ENCODE results near the gene PIP5KL1.
A peak's percentile ranks its signal among the peaks of the same experiment; 100 is the strongest.

Gene PIP5KL1

DNA sequence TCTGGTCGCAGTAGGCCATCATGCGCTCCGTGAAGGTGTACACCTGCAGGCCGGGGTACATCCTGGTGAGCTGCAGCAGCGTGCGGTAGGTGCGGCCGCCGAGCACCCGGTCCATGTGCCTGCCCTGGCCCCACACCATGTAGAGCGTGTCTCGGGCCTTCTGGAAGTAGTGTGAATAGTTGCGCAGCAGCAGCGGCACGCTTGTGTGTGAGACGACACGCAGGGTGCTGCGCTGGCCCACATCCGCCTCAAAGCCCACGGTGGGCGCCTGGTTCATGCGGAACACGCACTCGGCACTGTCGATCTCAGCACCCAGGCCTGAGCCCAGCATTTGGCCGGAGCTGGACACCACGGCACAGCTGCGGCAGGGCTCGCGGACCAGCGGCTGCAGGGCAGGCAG, 18.3 kb downstream of the PIP5KL1 start:
- DNase-seq: no peak

DNA sequence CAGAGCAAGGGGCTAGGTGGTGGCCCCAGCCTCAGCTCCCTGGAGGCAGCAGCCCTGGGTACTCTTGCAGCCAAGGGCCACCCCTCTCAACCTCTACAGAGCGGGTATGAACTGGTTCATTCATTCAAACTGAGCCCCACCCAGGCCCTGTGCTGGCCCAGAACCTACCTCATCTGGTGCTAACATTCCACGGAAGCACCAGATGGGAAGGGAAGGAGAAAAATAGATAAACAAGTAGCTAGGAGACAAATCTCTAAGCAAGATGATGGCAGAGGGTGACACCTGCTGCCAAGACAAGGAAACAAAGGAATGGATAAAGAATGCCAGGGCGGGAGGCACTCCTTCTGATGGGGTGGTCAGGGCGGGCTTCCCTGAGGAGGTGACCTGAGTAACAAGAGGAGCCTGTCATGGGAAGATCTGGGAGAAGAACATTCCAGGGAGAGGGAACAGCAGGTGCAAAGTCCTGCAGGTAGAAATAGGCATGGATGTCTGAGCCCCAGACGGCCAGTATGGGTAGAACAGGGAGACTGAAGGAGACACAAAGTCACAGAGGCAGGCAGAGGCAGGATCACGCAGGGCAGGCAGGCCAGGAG, 19.9 kb downstream of the PIP5KL1 start:
- DNase-seq: no peak

DNA sequence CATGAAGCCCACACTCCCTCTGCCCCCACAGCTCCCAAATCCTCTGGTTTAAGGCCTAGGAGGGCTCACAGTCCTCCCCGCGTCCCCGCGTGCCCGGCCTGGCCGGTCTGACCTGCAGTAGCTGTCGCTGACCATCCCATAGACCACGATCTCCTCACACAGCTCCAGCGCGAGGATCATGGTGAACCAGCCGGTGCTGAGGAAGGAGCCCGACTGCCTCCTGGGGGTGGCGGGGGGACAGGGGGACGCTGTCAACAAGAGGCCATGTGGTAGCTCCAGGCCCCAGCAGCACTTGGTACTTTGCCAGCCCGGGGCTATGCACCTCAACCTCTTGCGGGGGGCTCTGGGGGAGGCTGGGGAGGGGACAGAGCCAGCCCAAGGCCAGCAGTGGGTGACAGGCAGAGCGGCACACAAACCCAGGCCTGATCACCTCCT, 20.7 kb downstream of the PIP5KL1 start:
- no peak for DNase-seq

DNA sequence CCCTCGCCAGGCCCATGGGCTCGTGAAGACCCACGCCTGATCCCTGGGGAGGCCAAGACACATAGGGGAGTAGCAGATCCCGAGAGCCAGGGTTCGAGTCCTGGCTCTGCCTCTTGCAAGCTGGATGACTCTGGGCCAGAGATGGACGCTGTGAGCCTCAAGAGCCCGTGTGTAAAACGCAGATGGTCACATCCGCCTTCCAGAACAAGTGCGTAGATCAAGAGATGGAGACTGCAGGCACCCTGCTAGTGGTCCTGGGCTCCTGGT, 22.0 kb downstream of the PIP5KL1 start:
- DNase-seq: no peak

DNA sequence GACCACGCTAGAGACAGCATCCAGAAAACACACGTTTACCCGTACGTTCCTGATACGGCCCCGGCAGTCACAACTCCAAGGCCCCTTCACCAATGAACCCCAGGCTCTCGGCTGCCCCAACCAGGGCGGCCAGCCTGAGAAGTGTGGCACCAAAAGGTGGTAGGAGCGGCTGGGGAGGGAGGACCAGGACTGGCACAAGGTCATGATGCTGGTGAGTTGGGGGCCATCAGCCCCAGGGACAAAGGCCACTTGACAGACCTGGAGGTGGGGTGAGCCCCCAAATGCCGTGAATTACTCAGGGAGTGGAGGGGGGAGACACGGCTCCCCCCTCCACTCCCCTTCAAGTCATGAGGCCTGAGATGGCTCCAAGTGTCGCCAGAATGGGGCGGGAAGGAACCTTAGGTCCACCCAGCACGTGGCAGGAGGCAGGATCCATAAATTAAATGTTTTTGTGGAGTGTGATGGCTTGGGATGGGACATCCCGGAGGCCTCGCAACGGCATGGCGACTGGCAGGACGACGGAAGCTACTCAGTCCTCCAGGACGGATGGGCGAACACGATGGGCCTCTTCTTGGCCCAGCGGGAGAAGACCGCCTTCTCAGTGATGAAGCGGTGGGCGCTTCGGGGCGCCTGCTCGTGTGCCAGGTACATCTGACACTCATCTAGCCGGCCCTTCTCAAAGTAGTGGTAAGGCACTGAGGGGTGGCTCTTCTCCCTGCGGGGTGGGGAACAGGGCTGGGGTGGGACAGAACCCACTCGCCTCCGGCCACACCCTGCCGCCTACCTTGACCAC, 22.5 kb downstream of the PIP5KL1 start:
- DNase-seq: no peak

DNA sequence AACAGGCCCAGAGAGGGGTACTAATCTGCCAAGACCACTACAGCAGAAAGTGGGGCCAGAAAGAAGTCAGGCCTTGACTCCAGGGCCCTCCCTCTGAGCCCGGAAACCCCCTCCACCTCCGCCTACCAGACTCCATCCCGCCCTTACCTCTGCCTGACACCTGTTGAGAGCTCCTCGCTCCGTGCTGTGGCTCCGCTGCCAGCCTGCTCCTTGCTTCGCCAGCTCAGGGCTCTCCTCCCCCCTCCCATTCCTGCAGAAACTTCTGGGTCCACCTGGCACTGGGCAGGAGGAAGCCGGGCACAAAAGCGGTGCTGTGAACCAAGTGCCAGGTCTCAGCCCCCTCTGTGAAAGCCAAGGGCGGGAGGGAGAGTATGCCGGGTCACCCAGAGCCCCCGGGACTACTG, 24.8 kb downstream of the PIP5KL1 start:
- DNase-seq: peak; percentile 70

DNA sequence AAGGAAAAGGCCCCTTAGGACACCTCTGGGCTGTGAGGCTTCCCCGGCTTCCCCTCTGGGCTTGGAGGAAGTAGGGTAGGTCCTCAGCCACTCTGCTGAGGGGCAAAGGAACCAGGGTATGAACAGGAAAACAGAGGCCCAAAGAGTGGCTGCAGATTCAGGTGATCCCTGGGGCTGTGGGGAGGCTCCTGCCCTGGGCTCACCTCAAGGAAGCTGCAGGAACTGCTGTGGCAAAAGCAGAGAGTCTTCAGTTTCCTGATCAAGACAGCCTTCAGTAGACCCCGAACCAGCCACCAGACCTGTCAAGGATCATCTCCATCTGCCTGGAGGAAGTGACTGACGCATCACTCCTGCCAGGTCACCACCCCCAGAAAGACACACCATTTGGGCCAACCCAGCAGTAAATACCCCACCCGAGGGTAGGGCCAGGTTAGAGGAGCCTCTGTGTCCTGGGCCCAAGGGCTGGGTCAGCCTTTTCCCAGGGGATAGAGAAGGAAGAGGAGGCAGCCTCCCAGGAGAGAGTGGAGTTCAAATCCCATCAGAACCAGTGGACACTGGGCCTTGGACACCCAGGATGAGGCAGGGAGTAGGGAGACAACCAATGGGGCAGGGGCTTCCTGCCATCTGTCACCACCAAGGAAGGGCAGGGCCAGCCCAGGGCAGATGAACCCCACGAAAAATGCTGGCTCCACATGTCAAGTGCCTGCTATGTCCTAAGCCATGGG, 25.4 kb downstream of the PIP5KL1 start:
- peak; percentile 58 for DNase-seq

DNA sequence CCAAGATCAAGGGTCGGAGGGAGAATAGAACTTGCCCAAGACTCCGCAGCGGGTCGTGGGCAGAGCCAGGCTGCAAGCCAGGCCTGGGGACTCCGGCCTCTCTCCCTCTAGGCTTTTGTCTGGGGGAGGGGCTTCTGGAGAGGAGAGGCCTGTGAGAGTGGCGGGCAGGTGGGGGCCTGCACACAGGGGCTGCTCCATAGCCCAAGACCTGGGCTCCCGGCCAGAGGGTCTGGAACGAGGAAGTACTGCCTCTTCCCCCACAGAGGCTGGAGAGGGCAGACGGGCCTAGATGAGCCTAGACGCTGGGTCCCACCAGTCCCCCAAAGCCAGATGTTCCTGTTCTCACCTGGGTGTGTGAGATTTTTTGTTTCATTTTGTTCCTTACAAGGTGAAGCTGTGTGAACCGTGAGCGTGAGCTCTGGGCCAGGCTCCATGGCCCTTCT, 26.0 kb downstream of the PIP5KL1 start:
- peak; percentile 16 for DNase-seq

DNA sequence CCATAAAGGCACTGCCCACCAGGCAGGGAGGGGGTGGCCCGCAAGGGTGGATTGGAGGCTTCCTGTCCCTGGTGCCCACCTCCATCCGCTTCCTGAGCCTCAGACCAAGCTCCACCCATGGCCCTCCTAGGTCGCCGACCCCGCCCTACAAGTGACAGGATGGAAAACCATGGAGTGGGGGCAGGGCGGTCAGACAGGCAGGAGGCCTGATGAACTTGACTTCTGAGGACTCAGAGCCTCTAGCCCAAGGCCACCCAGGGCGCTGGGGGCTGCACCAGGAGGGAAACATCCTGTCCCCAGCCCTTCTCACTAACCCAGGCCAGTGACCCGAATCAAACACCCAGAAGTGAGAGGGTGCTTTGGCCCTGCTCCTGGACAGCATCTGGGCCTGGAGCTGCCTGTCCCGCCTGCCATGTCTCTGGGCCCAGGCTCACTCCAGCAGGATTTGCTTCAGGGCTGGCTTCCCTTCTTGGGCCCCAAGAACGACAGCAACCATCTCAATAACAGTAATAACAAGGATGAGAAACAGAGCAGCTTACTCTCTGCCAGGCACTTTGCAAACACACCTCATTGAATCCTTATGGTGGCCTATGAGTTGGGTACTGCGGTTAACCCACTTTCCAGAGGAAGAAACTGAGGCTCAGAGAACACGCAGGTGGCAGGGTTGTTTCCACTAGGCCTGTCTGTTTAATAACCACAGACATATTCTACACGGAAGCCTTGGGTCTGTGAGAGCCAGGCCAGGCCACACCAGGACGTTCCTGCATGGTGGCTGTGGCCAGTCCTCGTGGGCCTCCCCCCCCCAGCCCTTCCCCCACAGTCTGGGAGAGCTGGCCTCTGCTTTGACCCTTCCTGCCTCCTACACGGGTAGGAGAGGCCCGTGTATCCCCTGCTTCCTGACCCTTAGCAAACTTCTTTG, 26.8 kb downstream of the PIP5KL1 start:
- peak; percentile 80 for DNase-seq

DNA sequence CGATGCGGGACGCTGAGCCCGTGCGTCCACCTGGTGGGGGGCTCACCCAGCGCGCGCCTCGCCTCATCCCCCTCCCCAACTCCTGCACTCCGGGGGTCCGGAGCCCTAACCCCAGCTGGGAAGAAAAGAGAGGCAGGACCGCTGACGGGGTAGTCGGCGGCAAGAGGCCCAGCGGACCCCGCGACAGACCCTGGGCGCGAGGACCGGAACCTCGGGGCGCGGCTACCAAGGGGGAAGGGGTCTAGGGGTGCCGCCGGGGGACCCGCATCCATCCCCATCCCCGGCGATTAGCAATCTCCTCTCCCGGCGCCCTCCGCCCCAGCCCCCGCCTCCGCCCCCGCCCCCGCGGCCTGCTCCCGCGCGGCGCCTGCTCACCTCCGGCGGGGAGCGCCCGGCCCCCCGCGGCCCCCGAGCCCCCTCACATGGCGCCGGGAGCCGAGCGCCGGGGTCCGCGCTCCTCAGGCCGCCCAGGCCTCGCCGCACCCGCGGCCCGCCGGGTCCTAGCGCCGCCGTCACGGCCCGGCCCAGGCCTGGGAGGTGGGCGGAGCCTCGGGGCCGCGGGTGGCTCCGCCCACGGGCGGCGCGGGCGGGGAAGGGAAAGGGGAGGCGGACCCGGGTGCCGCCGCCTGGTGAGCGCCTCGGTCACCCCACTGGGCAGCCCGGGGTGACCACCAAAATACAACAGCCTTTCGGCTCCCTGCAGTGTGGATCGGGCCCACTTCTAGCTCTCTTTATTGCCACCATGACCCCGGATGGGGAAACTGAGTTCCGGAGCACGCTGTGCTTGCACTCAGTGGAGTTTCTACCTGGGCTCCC, 31.2 kb downstream of the PIP5KL1 start, which contains the start of gene ST6GALNAC6:
Gene ST6GALNAC6, minus strand, starts transcription at position 476 of the 816 bp plus-strand sequence. CDS start 1,622 bp downstream, outside the sequence.
- DNase-seq: peak; percentile 68

DNA sequence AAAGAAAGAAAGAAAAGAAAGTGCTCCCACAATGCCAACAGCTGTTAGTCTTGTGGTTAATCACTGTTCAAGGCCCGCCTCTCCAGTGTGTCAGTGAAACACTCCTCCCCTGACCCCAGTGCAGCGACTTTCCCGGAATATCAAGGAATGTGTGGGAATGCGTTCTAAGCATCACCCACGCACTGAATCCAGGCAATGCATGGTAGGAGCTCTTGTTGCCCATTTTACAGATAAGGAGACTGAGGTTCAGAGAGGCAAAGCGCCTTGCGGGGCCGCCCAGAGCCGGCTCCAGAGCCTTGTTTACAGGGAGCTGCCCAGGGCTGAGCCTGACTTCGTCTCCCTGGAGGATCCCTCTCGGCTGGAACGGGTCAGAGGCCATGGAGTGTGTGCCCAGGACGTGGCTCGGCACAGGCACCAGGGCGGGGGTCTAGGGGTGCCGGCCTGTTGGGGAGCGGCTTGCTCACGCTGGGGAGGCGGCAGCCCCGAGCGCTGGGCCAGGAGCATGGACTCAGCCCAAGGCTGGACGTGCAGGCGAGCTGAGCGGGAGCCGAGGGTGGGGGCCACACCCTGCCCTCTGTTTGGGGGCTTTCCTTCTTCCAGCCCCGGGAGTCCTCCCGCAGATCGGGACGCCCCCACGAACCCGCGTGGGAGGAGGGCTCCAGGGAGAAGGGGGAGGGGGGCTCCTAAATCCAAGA, 32.0 kb downstream of the PIP5KL1 start:
- DNase-seq: no peak

DNA sequence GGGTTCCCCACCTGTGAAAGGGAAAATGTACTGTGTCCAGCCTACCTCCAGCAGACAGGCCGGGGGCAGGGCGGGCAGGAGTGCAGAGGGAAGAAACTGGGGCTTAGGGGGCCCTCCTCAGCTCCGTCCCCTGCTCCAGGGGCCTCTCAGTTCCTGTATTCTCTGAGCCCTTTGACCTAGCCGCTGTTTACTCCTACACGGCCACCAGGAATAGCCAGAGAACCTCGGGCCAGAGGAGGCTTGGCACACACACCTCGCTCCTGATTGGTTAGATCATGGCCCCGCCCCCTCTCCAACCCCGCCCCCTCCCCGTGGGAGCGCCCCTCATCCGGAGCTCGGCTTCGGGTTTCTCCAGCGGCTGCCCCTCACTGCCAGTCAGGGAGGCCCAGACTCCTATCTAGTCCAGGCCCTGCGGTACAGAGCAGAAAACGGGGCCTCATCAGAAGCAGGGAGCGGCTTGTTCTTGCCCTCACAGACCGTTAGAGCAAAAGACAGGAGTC, 33.3 kb downstream of the PIP5KL1 start:
- peak; percentile 25 for DNase-seq

DNA sequence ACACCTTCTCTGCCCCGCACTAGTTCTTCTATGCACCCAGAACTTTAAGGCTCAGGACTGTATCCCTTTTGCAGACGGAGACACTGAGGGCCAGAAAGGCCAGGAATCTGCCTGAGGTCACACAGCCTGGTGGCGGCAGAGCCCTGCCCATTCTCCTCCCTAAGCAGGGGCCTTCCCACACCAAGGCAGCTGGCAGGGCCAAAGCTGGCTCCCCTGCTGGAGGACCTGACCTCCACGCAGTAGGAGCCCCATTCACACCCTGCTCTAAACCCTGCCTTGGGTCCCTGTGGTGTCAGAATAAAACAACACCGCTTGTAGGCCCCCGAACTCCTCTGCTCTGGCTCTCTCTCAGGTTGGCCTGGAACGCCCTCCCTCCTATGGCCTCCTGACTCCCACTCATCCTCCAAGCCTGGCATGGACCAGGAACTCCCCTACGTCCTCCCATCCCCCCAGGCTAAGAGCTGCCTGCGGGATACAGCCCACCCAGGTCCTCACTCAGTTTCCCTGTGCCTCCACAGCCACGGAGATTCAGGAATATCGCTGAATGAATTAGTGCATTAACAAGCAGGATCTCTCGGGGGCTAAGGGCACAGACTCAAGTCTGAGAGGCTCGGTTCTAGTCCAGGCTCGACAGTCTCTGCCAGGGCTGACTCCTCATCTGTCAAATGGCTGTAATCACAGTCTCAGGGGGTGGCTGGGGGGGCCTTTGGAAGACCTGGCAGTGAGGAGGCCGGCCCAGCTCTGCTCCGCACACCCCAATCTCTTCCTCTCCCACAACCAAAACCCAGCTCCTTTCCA, 34.0 kb downstream of the PIP5KL1 start:
- DNase-seq: no peak

DNA sequence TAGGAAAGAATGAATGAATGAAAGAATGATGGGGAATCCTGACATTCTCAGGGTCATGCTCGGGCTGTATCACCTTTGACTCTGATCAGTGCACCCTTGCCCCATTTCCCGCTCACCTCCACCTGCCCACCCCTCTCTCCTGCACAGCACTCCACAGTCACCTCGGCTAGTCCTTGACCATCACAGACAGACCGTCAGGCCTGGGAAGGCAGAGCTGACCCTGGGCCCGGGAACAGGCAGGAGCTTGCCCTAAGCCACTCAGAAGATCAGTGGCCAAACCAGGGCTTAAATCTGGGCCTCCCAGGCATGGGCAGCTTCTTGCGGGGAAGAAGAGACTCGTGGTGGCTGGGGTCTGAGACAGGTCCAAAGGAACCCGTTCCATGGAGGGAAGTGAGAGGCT, 34.8 kb downstream of the PIP5KL1 start:
- DNase-seq: no peak

DNA sequence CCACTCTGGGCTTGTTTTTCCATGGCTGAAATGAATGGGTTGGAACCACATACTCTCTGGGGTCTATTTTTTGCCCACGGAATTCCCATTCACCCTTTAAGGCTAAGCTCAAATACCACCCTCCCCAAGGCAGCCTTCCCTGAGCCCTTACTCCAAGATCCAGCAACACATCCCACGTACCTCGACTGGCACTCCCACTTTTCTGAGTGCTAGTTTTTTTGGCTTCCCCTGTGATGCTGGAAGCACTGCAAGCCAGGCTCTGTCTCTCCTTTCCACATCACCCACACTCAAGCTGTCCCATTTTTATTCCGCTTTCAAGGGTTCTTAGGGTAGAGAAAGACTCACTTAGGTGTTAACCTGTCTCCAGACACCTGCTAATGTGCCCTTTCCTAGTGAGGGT, 37.2 kb downstream of the PIP5KL1 start:
- no peak for DNase-seq

DNA sequence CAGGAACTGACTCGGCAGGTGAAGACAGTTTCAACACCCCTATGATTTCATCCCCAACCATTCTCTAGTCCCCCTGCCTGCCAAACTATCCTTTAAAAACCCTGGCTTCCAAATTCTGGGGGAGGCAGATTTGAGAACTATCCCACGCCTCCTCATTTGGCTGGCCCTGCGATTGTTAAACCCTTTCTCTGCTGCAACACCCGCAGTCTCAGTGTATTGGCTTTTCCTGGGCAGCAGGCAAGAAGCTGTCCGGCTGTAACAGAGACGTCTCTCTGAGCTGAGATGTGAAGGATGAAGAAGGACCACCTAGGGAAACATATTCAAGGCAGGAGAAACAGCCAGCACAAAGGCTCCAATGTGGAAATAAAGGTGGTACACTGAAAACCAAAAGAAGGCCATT, 37.7 kb downstream of the PIP5KL1 start:
- no peak for DNase-seq

DNA sequence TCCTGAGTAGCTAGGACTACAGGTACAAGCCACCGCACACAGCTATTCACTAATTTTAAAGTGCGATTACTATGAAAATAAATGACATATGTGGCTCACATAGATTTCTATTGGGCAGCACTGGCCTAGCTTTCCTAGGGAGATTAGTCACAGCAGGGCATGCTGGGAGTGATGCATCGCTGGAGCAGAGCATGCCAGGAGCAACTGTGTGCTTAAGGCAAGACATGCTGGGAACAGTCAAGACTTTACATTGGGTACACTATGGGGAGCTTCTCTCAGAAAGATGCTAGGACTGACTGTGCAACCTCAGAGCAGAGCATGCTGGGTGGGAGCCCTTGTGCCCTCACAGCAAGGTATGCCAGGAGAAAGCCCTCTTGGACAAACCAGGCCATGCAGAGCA, 40.5 kb downstream of the PIP5KL1 start:
- no peak for DNase-seq

DNA sequence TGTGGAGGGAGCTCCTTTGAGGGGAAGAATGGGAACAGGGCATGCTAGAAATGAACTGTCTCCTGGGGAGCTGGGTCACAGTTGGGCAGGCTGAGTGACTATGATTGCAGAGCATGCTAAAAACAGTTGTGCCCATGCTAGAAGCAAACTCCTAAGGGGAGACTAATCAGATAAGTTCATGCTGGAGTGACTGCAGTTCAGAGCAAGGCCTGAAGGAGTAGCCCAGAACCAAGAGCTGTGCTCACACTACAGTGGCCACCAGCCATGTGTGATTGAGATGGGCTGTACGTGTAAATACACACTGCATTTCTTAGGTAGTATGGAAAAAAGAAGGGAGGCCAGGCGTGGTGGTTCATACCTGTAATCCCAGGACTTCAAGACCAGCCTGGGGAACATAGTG, 42.8 kb downstream of the PIP5KL1 start:
- DNase-seq: no peak

DNA sequence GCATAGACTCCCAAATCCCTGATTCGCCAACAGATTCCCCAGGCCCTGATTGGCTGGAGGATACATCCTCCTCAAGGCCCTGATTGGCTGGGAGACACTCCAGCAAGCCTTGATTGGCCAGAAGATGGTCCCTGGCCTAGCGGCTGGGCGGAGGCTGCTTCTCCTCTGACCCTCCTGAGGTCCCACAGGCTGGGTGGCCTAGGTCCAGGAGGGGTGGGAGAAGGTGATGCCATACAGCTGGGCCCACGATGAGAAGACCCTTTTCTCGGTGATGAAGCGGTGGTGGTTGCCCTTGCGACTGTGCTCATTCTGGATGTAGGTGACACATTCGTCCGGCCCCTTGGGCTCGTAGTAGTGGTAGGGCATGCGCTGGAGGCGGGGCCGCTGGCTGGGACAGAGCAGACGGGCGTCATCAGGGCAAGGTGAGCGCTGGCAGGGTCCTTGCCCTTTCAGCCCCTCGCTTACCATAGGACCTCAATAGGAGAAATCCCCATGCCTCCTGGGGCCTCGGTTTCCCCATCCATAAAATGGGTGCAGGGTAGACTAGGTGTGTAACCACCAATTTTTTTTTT, 44.1 kb downstream of the PIP5KL1 start:
- no peak for DNase-seq

Data from stimulated activated CD4-positive, alpha-beta T cell treated with anti-CD3 and anti-CD28 coated beads, Interleukin-4, amount 100 ng/mL, for 24 hours (primary cell).